ENCODE data around the gene THSD4. TPM values are rescaled to one million over a fixed set of nuclear protein-coding genes. Genes with fewer than 3 reads are reported as not detected.
A peak's percentile ranks its signal among the peaks of the same experiment; 100 is the strongest.

The THSD4 gene
- total and polyA plus RNA-seq, 4 donors, result 6.0 to 42.4 (median 18.5) TPM

DNA sequence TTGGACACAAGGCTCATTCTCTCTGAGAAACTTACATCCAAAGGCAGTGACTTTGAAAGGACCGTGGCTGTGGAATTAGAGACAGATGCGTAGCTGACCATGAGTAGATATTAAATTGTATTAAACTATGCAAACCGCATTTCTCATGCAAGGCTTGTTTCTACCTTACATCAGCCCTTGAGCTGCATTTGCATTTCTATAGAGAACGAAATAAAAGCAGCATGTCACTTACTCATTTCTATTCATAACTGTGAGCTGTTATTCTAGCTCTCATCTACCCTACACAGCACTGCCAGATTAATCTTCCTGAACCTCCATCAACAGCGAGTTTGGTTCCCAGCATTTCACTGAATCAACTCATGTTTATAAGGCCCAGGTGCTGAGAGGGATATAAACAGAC, 72.3 kb downstream of the THSD4 start:
- no peak for ATAC-seq (ENCODE audit: insufficient read depth, low FRiP score)
- Histone ChIP-seq H3K4me1 (ENCODE audit: control insufficient read depth in 5 of 5, insufficient read depth in 5 of 5, low read length in 5 of 5) (peaks cover 0 to 8% (median under 1%) of the 10 kb centered on the region in 5 donors), H3K27ac (ENCODE audit: low read depth in 1 of 2, low read length in 1 of 2) (peak overlapping the region in 1 of 2 donors; percentile 76), H3K9me3 (ENCODE audit: control insufficient read depth in 4 of 4, insufficient read depth in 3 of 4, low read length in 3 of 4) (no peaks in the 10 kb centered on the region), H3K27me3 (ENCODE audit: control insufficient read depth in 3 of 3, insufficient read depth in 3 of 3, low read length in 2 of 3) (no peaks in the 10 kb centered on the region), H3K4me3 (no peak overlapping the region), H3K36me3 (ENCODE audit: control insufficient read depth in 4 of 4, insufficient read depth in 4 of 4, low read length in 4 of 4) (no peaks in the 10 kb centered on the region), H3K9ac (ENCODE audit: insufficient read depth in 1 of 2, low read length in 2 of 2) (no peak overlapping the region)
- no peak for DNase-seq
- WGBS, 2 donors, result 90 to 95% methylated on average over 5 of the region's 5 CpGs
- TF ChIP-seq, protein P1, sequence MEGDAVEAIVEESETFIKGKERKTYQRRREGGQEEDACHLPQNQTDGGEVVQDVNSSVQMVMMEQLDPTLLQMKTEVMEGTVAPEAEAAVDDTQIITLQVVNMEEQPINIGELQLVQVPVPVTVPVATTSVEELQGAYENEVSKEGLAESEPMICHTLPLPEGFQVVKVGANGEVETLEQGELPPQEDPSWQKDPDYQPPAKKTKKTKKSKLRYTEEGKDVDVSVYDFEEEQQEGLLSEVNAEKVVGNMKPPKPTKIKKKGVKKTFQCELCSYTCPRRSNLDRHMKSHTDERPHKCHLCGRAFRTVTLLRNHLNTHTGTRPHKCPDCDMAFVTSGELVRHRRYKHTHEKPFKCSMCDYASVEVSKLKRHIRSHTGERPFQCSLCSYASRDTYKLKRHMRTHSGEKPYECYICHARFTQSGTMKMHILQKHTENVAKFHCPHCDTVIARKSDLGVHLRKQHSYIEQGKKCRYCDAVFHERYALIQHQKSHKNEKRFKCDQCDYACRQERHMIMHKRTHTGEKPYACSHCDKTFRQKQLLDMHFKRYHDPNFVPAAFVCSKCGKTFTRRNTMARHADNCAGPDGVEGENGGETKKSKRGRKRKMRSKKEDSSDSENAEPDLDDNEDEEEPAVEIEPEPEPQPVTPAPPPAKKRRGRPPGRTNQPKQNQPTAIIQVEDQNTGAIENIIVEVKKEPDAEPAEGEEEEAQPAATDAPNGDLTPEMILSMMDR (IDR thresholded peaks at IDR 0.05; ENCODE audit: control extremely low read depth, extremely low read depth), result no peak

DNA sequence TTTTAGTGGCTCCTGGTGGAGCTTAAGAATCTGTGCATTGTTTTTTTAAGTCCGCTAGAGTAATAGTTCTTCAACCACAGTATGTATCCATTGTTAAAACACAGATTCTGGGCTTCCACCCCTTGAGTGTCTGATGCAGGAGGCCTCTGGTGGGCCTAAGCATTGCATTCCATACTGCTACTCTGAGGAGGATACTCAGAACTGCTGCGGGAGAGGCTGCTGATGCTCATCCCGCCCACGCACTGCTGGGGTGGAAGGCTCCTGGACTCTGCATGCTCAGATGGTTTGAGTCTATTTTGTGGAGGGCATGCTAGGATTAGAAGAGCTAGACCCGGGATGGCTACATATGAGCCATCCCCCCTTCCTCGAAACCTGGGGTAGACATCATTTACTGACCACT, 74.4 kb downstream of the THSD4 start:
- H3K4me3 ChIP-seq, result no peak overlapping the region
- 89 to 94% methylated on average over 6 of the region's 6 CpGs for WGBS, 2 donors
- H3K27me3 ChIP-seq (ENCODE audit: control insufficient read depth in 3 of 3, insufficient read depth in 3 of 3, low read length in 2 of 3), result no peaks in the 10 kb centered on the region
- H3K9me3 ChIP-seq (ENCODE audit: control insufficient read depth in 4 of 4, insufficient read depth in 3 of 4, low read length in 3 of 4), result no peaks in the 10 kb centered on the region
- TF ChIP-seq, protein P1 (IDR thresholded peaks at IDR 0.05; ENCODE audit: control extremely low read depth, extremely low read depth), result no peak
- no peak overlapping the region for H3K9ac ChIP-seq (ENCODE audit: insufficient read depth in 1 of 2, low read length in 2 of 2)
- DNase-seq, result no peak
- no peaks in the 10 kb centered on the region for H3K36me3 ChIP-seq (ENCODE audit: control insufficient read depth in 4 of 4, insufficient read depth in 4 of 4, low read length in 4 of 4)
- ATAC-seq (ENCODE audit: insufficient read depth, low FRiP score), result no peak
- H3K4me1 ChIP-seq (ENCODE audit: control insufficient read depth in 5 of 5, insufficient read depth in 5 of 5, low read length in 5 of 5), result peaks cover 0 to 5% (median 3%) of the 10 kb centered on the region in 5 donors
- H3K27ac ChIP-seq (ENCODE audit: low read depth in 1 of 2, low read length in 1 of 2), result no peak overlapping the region

DNA sequence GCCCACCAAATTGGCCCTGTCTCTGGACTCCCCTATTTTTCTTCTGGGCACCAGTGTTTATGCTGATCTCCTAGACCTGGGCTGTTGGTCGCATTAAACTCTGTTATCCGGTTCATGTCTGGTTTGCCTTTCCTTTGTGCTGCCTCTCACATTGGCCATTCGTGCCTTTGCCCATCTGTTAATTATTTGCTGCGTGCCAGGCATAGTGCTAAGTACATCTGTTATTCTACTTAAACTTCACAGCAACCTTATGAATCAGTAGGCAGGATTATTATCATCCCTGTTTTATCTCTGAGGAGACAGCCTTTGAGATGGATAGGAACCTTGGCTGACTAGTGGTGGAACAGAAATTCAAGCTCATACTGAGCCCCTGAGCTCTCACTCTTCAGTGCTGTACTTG, 76.0 kb downstream of the THSD4 start:
- TF ChIP-seq, protein P1 (IDR thresholded peaks at IDR 0.05; ENCODE audit: control extremely low read depth, extremely low read depth), result no peak
- H3K36me3 ChIP-seq (ENCODE audit: control insufficient read depth in 4 of 4, insufficient read depth in 4 of 4, low read length in 4 of 4), result no peaks in the 10 kb centered on the region
- H3K9me3 ChIP-seq (ENCODE audit: control insufficient read depth in 4 of 4, insufficient read depth in 3 of 4, low read length in 3 of 4), result no peaks in the 10 kb centered on the region
- ATAC-seq (ENCODE audit: insufficient read depth, low FRiP score), result no peak
- H3K27ac ChIP-seq (ENCODE audit: low read depth in 1 of 2, low read length in 1 of 2), result peak overlapping the region in 1 of 2 donors; percentile 24
- H3K27me3 ChIP-seq (ENCODE audit: control insufficient read depth in 3 of 3, insufficient read depth in 3 of 3, low read length in 2 of 3), result no peaks in the 10 kb centered on the region
- WGBS, 2 donors, result 82 to 95% methylated on average over 4 of the region's 4 CpGs
- DNase-seq, result no peak
- no peak overlapping the region for H3K4me3 ChIP-seq
- peaks cover 0 to 5% (median 3%) of the 10 kb centered on the region in 5 donors for H3K4me1 ChIP-seq (ENCODE audit: control insufficient read depth in 5 of 5, insufficient read depth in 5 of 5, low read length in 5 of 5)
- no peak overlapping the region for H3K9ac ChIP-seq (ENCODE audit: insufficient read depth in 1 of 2, low read length in 2 of 2)

DNA sequence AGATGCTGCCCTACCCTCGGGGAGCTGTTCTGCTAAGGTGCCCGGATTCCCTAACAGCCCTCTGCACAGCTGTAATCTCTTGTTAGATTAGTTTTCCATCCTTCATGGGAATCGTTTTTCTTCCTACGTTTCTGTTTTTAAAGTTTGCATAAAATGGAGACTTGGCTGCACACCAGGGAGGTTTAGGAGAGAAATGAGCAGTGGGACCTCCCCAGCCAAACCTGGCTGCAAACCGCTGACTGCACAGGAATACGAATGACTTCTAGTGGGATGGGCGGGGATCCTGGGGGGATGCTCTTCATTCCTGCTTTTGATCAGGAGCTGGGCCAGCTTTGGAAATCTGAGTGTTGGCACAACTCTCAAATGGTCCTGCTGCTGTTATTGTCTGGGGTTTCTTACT, 77.5 kb downstream of the THSD4 start:
- 88 to 92% methylated on average over 7 of the region's 7 CpGs for WGBS, 2 donors
- no peak for ATAC-seq (ENCODE audit: insufficient read depth, low FRiP score)
- H3K9me3 ChIP-seq (ENCODE audit: control insufficient read depth in 4 of 4, insufficient read depth in 3 of 4, low read length in 3 of 4), result no peaks in the 10 kb centered on the region
- peak in 1 of 3 donors; percentile 16 for DNase-seq
- H3K4me1 ChIP-seq (ENCODE audit: control insufficient read depth in 5 of 5, insufficient read depth in 5 of 5, low read length in 5 of 5), result peaks cover 0 to 3% (median 0%) of the 10 kb centered on the region in 5 donors
- no peak overlapping the region for H3K4me3 ChIP-seq
- H3K27me3 ChIP-seq (ENCODE audit: control insufficient read depth in 3 of 3, insufficient read depth in 3 of 3, low read length in 2 of 3), result no peaks in the 10 kb centered on the region
- H3K27ac ChIP-seq (ENCODE audit: low read depth in 1 of 2, low read length in 1 of 2), result no peak overlapping the region
- H3K9ac ChIP-seq (ENCODE audit: insufficient read depth in 1 of 2, low read length in 2 of 2), result no peak overlapping the region
- TF ChIP-seq, protein P1 (IDR thresholded peaks at IDR 0.05; ENCODE audit: control extremely low read depth, extremely low read depth), result no peak
- no peaks in the 10 kb centered on the region for H3K36me3 ChIP-seq (ENCODE audit: control insufficient read depth in 4 of 4, insufficient read depth in 4 of 4, low read length in 4 of 4)

Data from lung (tissue), 12 donors.